Uterus (tissue), 4 donors: ENCODE measurements around the gene CKLF. TPM values are rescaled to one million over a fixed set of nuclear protein-coding genes. Genes with fewer than 3 reads are reported as not detected.

Experiments
- DNase-seq, 2 donors: peaks; one replicate each; pipeline ENCODE4 v3.0.0-alpha.2; 2019 to 2020
- H3K27ac ChIP-seq, 2 donors: fragments of 200-600 bp; sonication (generic); 1 replicate in 1 of 2; 2 replicates in 1 of 2; pipeline ENCODE4 v1.5.1; 2016 to 2018
- H3K27me3 ChIP-seq, 2 donors: fragments of 200-600 bp; sonication (generic); one replicate each; pipeline ENCODE4 v1.5.1; 2018 to 2019; ENCODE audit warnings: control low read depth in 1 of 2
- H3K36me3 ChIP-seq, 2 donors: fragments of 200-600 bp; sonication (generic); one replicate each; pipeline ENCODE4 v1.5.1; 2019; ENCODE audit warnings: control low read depth in 1 of 2
- H3K4me1 ChIP-seq, 2 donors: fragments of 200-600 bp; sonication (generic); one replicate each; pipeline ENCODE4 v1.5.1; 2018 to 2019; ENCODE audit warnings: control low read depth in 1 of 2
- H3K4me3 ChIP-seq, 2 donors: fragments of 200-600 bp; sonication (generic); 1 replicate in 1 of 2; 2 replicates in 1 of 2; pipeline ENCODE4 v1.5.1; 2018 to 2019; ENCODE audit warnings: mild to moderate bottlenecking in 1 of 2
- H3K9me3 ChIP-seq, 2 donors: fragments of 200-600 bp; sonication (generic); one replicate each; pipeline ENCODE4 v1.5.1; 2019; ENCODE audit warnings: control low read depth in 1 of 2
- POLR2A ChIP-seq, 2 donors: fragments of 450-650 bp; IDR thresholded peaks; one replicate each; pipeline ENCODE4 v1.6.1; 2016; ENCODE audit warnings: antibody characterized with exemption in 2 of 2, mild to moderate bottlenecking in 1 of 2, moderate library complexity in 1 of 2
- intact Hi-C: fragments of 100-400 bp; cut with DNase I; formaldehyde crosslinking; loops from one replicate; pipeline ENCODE4 v1.15.1; 2023; ENCODE audit warnings: low total_unique reads
- total RNA-seq, 4 donors: library from RNA; depleted of rRNA in 3 of 4; stranded (reverse); fragments of >200 nt in 3 of 4; gene quantifications; one replicate each; pipeline versions ENCODE4 v1.1.0 to v1.2.4, GENCODE V29; 2014 to 2023
- TF ChIP-seq, protein P1 (sequence below), 4 experiments: fragments of 200-600 bp in 2 of 4; fragments of 450-650 bp in 2 of 4; sonication (generic) in 2 of 4; IDR thresholded peaks; one replicate each; pipeline ENCODE4 v1.5.1; 2016 to 2019; ENCODE audit warnings: antibody characterized with exemption in 4 of 4, mild to moderate bottlenecking in 2 of 4, moderate library complexity in 1 of 4
- donor health status: DM: yes; HTN: yes; CAD: no.

Gene CKLF
- total RNA-seq, 4 donors from 2014 or later = 31.3 to 118 (median 68.6) TPM

DNA sequence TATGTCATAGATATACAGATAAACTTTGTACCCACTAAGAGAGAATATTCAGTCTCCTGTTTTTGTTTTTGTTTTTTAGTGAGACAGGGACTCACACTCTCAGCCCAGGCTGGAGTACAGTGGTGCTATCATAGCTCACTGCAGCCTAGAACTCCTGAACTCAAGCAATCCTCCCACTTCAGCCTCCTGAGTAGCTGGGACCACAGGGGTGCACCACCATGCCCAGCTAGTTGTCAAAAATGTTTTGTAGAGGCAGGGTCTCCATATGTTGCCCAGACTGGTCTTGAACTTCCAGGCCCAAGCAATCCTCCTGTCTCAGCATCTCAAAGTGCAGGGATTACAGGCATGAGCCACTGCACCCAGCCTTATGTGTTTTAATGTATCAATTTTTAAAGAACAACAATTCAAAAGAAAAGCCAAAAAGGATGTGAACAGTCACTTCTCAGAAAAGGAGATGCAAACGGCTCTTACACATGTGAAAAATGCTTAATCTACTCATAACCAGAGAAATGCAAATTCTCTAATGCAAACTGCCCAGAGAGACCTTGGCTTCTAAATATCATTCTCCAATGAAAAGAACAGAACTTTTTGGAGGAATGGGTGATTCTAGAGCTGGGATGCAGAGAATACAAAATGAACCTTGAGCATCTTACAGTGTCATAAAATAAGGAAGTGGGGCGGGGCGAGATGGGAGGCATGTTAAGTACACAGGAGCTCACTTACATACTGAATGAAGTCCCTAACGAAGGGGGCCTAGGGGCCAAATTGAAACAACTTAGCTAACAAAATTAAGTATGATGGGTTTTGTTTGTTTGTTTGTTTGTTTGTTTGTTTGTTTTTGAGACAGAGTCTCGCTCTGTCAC is 44.8 kb downstream of the CKLF start:
- no peak for TF ChIP-seq POLR2A (IDR thresholded peaks at IDR 0.05)
- TF ChIP-seq, protein P1, sequence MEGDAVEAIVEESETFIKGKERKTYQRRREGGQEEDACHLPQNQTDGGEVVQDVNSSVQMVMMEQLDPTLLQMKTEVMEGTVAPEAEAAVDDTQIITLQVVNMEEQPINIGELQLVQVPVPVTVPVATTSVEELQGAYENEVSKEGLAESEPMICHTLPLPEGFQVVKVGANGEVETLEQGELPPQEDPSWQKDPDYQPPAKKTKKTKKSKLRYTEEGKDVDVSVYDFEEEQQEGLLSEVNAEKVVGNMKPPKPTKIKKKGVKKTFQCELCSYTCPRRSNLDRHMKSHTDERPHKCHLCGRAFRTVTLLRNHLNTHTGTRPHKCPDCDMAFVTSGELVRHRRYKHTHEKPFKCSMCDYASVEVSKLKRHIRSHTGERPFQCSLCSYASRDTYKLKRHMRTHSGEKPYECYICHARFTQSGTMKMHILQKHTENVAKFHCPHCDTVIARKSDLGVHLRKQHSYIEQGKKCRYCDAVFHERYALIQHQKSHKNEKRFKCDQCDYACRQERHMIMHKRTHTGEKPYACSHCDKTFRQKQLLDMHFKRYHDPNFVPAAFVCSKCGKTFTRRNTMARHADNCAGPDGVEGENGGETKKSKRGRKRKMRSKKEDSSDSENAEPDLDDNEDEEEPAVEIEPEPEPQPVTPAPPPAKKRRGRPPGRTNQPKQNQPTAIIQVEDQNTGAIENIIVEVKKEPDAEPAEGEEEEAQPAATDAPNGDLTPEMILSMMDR (IDR thresholded peaks at IDR 0.05) = no peak
- Histone ChIP-seq H3K36me3 (no peaks in the 10 kb centered on the region), H3K4me1 (no peaks in the 10 kb centered on the region), H3K27ac (no peak overlapping the region), H3K9me3 (no peaks in the 10 kb centered on the region), H3K4me3 (no peak overlapping the region), H3K27me3 (no peaks in the 10 kb centered on the region)
- intact Hi-C loops = no loop called here
- no peak for DNase-seq

DNA sequence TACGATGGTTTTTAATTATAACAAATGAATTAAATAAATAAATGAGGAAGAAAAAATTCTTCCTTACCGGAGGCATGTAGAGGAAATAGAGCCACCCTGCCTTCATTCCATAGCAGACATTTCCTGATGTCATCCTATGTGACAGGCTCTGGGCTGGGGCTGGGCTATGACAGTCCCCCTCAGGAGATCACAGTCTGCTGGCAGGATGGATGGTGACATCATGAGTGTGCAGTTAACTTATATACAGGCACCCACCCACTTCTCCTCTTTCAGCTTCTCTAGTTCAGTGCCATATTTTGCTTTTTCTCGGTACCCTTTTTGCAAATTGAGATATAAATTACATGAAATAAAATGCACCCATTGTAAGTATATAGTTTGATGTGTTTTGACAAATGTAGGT is 45.7 kb downstream of the CKLF start:
- H3K36me3 ChIP-seq = no peaks in the 10 kb centered on the region
- DNase-seq = no peak
- H3K4me3 ChIP-seq = no peak overlapping the region
- H3K4me1 ChIP-seq = no peaks in the 10 kb centered on the region
- intact Hi-C loops = no loop called here
- TF ChIP-seq POLR2A (IDR thresholded peaks at IDR 0.05) = no peak
- TF ChIP-seq, protein P1 (IDR thresholded peaks at IDR 0.05) = no peak
- no peak overlapping the region for H3K27ac ChIP-seq
- no peaks in the 10 kb centered on the region for H3K27me3 ChIP-seq
- no peaks in the 10 kb centered on the region for H3K9me3 ChIP-seq

DNA sequence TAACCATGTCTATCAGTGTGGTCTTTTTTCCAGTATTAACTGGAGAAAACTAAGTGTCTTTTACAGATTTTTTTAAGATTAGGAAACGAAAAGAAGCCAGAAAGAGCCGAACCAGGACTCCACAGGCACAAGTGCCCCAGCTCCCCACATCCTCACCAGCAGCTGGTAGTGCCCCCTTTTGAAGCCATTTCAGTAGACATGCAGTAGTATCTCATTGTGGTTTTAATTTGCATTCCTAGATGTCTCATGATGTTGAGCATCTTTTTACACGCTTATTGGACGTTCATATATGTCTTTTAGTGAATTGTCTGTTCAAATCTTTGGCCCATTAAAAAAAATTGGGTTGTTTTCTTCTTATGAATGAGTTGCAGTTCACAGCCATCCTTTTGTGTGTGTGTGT is 47.4 kb downstream of the CKLF start:
- Histone ChIP-seq H3K27me3 (no peaks in the 10 kb centered on the region), H3K4me1 (no peaks in the 10 kb centered on the region), H3K36me3 (no peaks in the 10 kb centered on the region), H3K9me3 (no peaks in the 10 kb centered on the region), H3K27ac (no peak overlapping the region), H3K4me3 (no peak overlapping the region)
- no peak for TF ChIP-seq POLR2A (IDR thresholded peaks at IDR 0.05)
- TF ChIP-seq, protein P1 (IDR thresholded peaks at IDR 0.05) = no peak
- intact Hi-C loops = loop anchor here (10.0 kb wide), 1 partner anchor 195 kb away; no protein-coding TSS in a partner anchor
- no peak for DNase-seq

DNA sequence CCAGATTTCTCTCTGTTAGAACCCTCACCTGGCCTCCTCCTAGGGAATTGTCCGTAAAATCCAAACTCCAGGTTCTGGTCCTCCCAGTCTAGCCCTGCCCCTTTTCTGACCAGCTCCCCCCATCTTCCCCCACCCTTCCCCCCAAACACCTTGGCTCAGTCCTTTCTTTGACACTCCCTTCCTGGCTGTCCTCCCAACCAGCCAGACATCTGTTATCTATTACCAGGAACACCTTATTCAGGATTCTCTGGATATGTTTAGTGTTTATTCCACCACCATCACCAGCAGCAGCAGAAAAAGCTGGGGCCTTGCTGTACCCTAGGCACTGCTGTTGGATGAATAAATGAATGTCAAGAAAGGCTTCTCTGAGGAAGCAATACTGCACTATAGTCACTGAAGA is 48.1 kb downstream of the CKLF start:
- Histone ChIP-seq H3K27me3 (no peaks in the 10 kb centered on the region), H3K9me3 (no peaks in the 10 kb centered on the region), H3K4me3 (no peak overlapping the region), H3K4me1 (no peaks in the 10 kb centered on the region), H3K36me3 (no peaks in the 10 kb centered on the region), H3K27ac (no peak overlapping the region)
- DNase-seq = no peak
- no peak for TF ChIP-seq POLR2A (IDR thresholded peaks at IDR 0.05)
- TF ChIP-seq, protein P1 (IDR thresholded peaks at IDR 0.05) = no peak
- intact Hi-C loops = loop anchor here (10.0 kb wide), 1 partner anchor 196 kb away; no protein-coding TSS in a partner anchor

DNA sequence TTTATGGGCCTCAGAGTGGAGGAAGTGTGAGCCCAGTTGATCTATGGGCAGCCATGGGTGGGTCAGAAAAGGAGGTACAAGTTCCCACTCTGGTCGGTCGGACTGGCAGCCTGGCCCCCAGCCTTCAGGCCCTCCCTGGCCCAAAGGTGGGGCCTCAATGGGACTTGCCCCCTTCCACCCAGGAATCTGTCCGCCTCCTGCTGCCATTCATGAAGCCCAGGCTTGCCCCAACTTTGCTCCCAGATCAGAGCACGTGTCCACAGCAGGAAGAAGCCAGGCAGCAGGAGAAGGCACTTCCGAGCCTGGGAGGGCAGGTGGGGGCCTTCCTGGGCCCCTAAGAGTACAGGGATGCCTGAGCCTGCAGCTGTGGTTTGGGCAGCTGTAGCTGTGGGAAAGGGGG is 49.1 kb downstream of the CKLF start:
- H3K36me3 ChIP-seq = no peaks in the 10 kb centered on the region
- H3K4me1 ChIP-seq = no peaks in the 10 kb centered on the region
- no peak for DNase-seq
- intact Hi-C loops = loop anchor here (10.0 kb wide), 1 partner anchor 197 kb away; no protein-coding TSS in a partner anchor
- H3K4me3 ChIP-seq = no peak overlapping the region
- no peaks in the 10 kb centered on the region for H3K9me3 ChIP-seq
- no peaks in the 10 kb centered on the region for H3K27me3 ChIP-seq
- TF ChIP-seq POLR2A (IDR thresholded peaks at IDR 0.05) = no peak
- TF ChIP-seq, protein P1 (IDR thresholded peaks at IDR 0.05) = no peak
- no peak overlapping the region for H3K27ac ChIP-seq
